Esophagus muscularis mucosa (tissue), 4 donors: ENCODE measurements around the gene SERPINE2. TPM values are rescaled to one million over a fixed set of nuclear protein-coding genes. Genes with fewer than 3 reads are reported as not detected.

Experiments
- DNase-seq: peaks from one replicate; pipeline ENCODE4 v3.0.0-alpha.2; 2017; ENCODE audit errors: extremely low spot score
- H3K27ac ChIP-seq, 4 donors: fragments of 200-600 bp; sonication (generic); replicated peaks in 1 of 4; 1 replicate in 3 of 4; 2 replicates in 1 of 4; pipeline ENCODE4 v1.5.1; 2016 to 2019; ENCODE audit warnings: mild to moderate bottlenecking in 1 of 4
- H3K27me3 ChIP-seq, 4 donors: fragments of 200-600 bp; sonication (generic); one replicate each; pipeline versions ENCODE4 v1.5.1 to v1.6.0; 2016 to 2019
- H3K36me3 ChIP-seq, 4 donors: fragments of 200-600 bp; sonication (generic); one replicate each; pipeline ENCODE4 v1.5.1; 2016 to 2019
- H3K4me1 ChIP-seq, 4 donors: fragments of 200-600 bp; sonication (generic); one replicate each; pipeline ENCODE4 v1.5.1; 2016 to 2019
- H3K4me3 ChIP-seq, 4 donors: fragments of 200-600 bp; sonication (generic); 1 replicate in 2 of 4; 2 replicates in 2 of 4; pipeline ENCODE4 v1.5.1; 2016 to 2019; ENCODE audit warnings: mild to moderate bottlenecking in 4 of 4, moderate library complexity in 1 of 4
- H3K9me3 ChIP-seq, 4 donors: fragments of 200-600 bp; sonication (generic); 1 replicate in 3 of 4; 2 replicates in 1 of 4; pipeline ENCODE4 v1.5.1; 2016 to 2019
- CTCF ChIP-seq, 3 experiments: fragments of 200-600 bp in 2 of 3; fragments of 450-650 bp in 1 of 3; sonication (generic) in 2 of 3; IDR thresholded peaks; one replicate each; pipeline ENCODE4 v1.5.1; 2017 to 2019; ENCODE audit warnings: antibody characterized with exemption in 3 of 3, mild to moderate bottlenecking in 2 of 3, moderate library complexity in 1 of 3
- EP300 ChIP-seq: sonication (generic); formaldehyde crosslinking; IDR thresholded peaks from one replicate; pipeline ENCODE4 v1.6.1; 2017; ENCODE audit warnings: antibody characterized with exemption
- POLR2A ChIP-seq: fragments of 450-650 bp; IDR thresholded peaks from one replicate; pipeline ENCODE4 v1.6.1; 2017; ENCODE audit warnings: antibody characterized with exemption, moderate library complexity, mild to moderate bottlenecking, low read depth
- POLR2AphosphoS5 ChIP-seq, 2 donors: sonication (generic); formaldehyde crosslinking; IDR thresholded peaks; one replicate each; pipeline ENCODE4 v1.6.1; 2017; ENCODE audit warnings: antibody characterized with exemption in 2 of 2
- WGBS: methylation state at CpG from one replicate; pipeline ENCODE4 v1.1.5; 2018; 5-methylcytosine and 5-hydroxymethylcytosine counted together
- intact Hi-C: fragments of 100-400 bp; cut with DNase I; formaldehyde crosslinking; loops from one replicate; pipeline ENCODE4 v1.15.1; 2023
- total RNA-seq, 4 donors: library from RNA; depleted of rRNA; stranded (reverse); fragments of >200 nt; gene quantifications; one replicate each; pipeline versions ENCODE4 v1.1.0 to v1.2.1, GENCODE V29; 2016

SERPINE2 gene
- total RNA-seq, 4 donors from 2014 or later: 20.4 to 126 (median 42.1) TPM

- intact Hi-C loops: no loop called here
- H3K36me3 ChIP-seq: no peaks in the 10 kb centered on the region
- DNase-seq: no peak
- no peak overlapping the region for H3K4me3 ChIP-seq
- H3K4me1 ChIP-seq: peaks cover 0 to 10% (median 8%) of the 10 kb centered on the region in 4 donors
- no peaks in the 10 kb centered on the region for H3K9me3 ChIP-seq
- H3K27me3 ChIP-seq: no peaks in the 10 kb centered on the region
- TF ChIP-seq POLR2A: no peak
- TF ChIP-seq CTCF (IDR thresholded peaks at IDR 0.05): no peak
- WGBS: 92% methylated on average over 5 of the region's 5 CpGs
- H3K27ac ChIP-seq: no peak overlapping the region
These were observed 41.1 kb downstream of the SERPINE2 start for GRCh38 chr2:223997938-223998337.

- no peaks in the 10 kb centered on the region for H3K27me3 ChIP-seq
- H3K4me3 ChIP-seq: no peak overlapping the region
- TF ChIP-seq POLR2AphosphoS5 (IDR thresholded peaks at IDR 0.05): no peak
- no peak for TF ChIP-seq CTCF (IDR thresholded peaks at IDR 0.05)
- TF ChIP-seq POLR2A: no peak
- WGBS: 91% methylated on average over 6 of the region's 6 CpGs
- H3K9me3 ChIP-seq: no peaks in the 10 kb centered on the region
- no peak for DNase-seq
- intact Hi-C loops: no loop called here
- peaks cover 0 to 10% (median 8%) of the 10 kb centered on the region in 4 donors for H3K4me1 ChIP-seq
- peaks cover 0 to 4% (median 0%) of the 10 kb centered on the region in 4 donors for H3K36me3 ChIP-seq
- no peak overlapping the region for H3K27ac ChIP-seq
These were observed 42.7 kb downstream of the SERPINE2 start for GRCh38 chr2:223996391-223996790.

GRCh38 chr2:223995569-223995968 lies 43.5 kb downstream of the SERPINE2 start:
- no peaks in the 10 kb centered on the region for H3K9me3 ChIP-seq
- H3K4me3 ChIP-seq: no peak overlapping the region
- peaks cover 0 to 5% (median 0%) of the 10 kb centered on the region in 4 donors for H3K36me3 ChIP-seq
- intact Hi-C loops: no loop called here
- H3K27ac ChIP-seq: no peak overlapping the region
- no peak for TF ChIP-seq POLR2A
- TF ChIP-seq CTCF (IDR thresholded peaks at IDR 0.05): no peak
- TF ChIP-seq POLR2AphosphoS5 (IDR thresholded peaks at IDR 0.05): no peak
- no peak for TF ChIP-seq EP300
- 86% methylated on average over 5 of the region's 5 CpGs for WGBS
- H3K4me1 ChIP-seq: peaks cover 0 to 10% (median 8%) of the 10 kb centered on the region in 4 donors
- no peaks in the 10 kb centered on the region for H3K27me3 ChIP-seq
- DNase-seq: no peak

GRCh38 chr2:223994562-223995162 lies 44.4 kb downstream of the SERPINE2 start:
- intact Hi-C loops: loop anchor here (1.0 kb wide), 1 partner anchor 290 kb away; no protein-coding TSS in a partner anchor
- Histone ChIP-seq H3K9me3 (no peaks in the 10 kb centered on the region), H3K36me3 (peaks cover 0 to 5% (median 0%) of the 10 kb centered on the region in 4 donors), H3K27me3 (no peaks in the 10 kb centered on the region), H3K4me3 (no peak overlapping the region), H3K4me1 (peaks cover 0 to 10% (median 8%) of the 10 kb centered on the region in 4 donors), H3K27ac (no peak overlapping the region)
- WGBS: 98% methylated on average over 4 of the region's 4 CpGs
- TF ChIP-seq POLR2A (no peak), EP300 (no peak), CTCF (IDR thresholded peaks at IDR 0.05) (no peak), POLR2AphosphoS5 (IDR thresholded peaks at IDR 0.05) (no peak)
- no peak for DNase-seq
